A549 (cell line): ENCODE data around the gene DSEL.

ENCODE experiments used
- CTCF ChIP-seq: fragments of >200 bp; sonication (Bioruptor Twin); formaldehyde crosslinking; IDR thresholded peaks from 3 replicates; pipeline ENCODE4 v1.5.1; 2016
- EP300 ChIP-seq, 2 experiments: fragments of >200 bp; sonication (Bioruptor Twin); formaldehyde crosslinking; IDR thresholded peaks; 2 replicates in 1 of 2; 3 replicates in 1 of 2; pipeline ENCODE4 v1.6.1; 2016 to 2017
- HOXB13 ChIP-seq: fragments of 250-450 bp; sonication (Bioruptor Pico); IDR thresholded peaks from 2 replicates; pipeline ENCODE4 v1.5.0; 2020; ENCODE audit warnings: low read depth, mild to moderate bottlenecking, moderate library complexity
- NR3C1 ChIP-seq: fragments of >200 bp; sonication (Bioruptor Twin); formaldehyde crosslinking; IDR thresholded peaks from 3 replicates; pipeline ENCODE4 v1.6.1; 2017
- PBX3 ChIP-seq: IDR thresholded peaks from 2 replicates; pipeline ENCODE4 v1.6.1; 2012
- POLR2A ChIP-seq: IDR thresholded peaks from 2 replicates; pipeline ENCODE4 v1.6.1; 2012; ENCODE audit warnings: mild to moderate bottlenecking, low read length
- RFX5 ChIP-seq: fragments of 450-650 bp; IDR thresholded peaks from 2 replicates; pipeline ENCODE4 v1.7.1; 2014; ENCODE audit warnings: antibody characterized with exemption, mild to moderate bottlenecking, moderate library complexity
- TFCP2L1 ChIP-seq: fragments of 250-450 bp; sonication (Bioruptor Pico); IDR thresholded peaks from 2 replicates; pipeline ENCODE4 v1.5.0; 2021; ENCODE audit warnings: mild to moderate bottlenecking
- USF2 ChIP-seq: fragments of 450-650 bp; IDR thresholded peaks from 2 replicates; pipeline ENCODE4 v1.6.1; 2014; ENCODE audit warnings: antibody characterized with exemption
- ZFP36 ChIP-seq: fragments of 450-650 bp; IDR thresholded peaks from 2 replicates; pipeline ENCODE4 v1.6.1; 2014; ENCODE audit warnings: borderline replicate concordance; ENCODE audit not compliant: partially characterized antibody
- TF ChIP-seq, protein P1 (sequence below): fragments of >200 bp; sonication (Bioruptor Twin); formaldehyde crosslinking; IDR thresholded peaks from 3 replicates; pipeline ENCODE4 v1.6.1; 2016
- TF ChIP-seq, protein P2 (sequence below): fragments of 200-600 bp; sonication (generic); IDR thresholded peaks from 2 replicates; pipeline ENCODE4 v1.6.1; 2016; ENCODE audit warnings: antibody characterized with exemption, mild to moderate bottlenecking, moderate library complexity

GRCh38 chr18:67504739-67505138 lies 11.8 kb downstream of the DSEL start:
- TF ChIP-seq, protein P1, sequence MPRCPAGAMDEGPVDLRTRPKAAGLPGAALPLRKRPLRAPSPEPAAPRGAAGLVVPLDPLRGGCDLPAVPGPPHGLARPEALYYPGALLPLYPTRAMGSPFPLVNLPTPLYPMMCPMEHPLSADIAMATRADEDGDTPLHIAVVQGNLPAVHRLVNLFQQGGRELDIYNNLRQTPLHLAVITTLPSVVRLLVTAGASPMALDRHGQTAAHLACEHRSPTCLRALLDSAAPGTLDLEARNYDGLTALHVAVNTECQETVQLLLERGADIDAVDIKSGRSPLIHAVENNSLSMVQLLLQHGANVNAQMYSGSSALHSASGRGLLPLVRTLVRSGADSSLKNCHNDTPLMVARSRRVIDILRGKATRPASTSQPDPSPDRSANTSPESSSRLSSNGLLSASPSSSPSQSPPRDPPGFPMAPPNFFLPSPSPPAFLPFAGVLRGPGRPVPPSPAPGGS = no peak
- TF ChIP-seq, protein P2, sequence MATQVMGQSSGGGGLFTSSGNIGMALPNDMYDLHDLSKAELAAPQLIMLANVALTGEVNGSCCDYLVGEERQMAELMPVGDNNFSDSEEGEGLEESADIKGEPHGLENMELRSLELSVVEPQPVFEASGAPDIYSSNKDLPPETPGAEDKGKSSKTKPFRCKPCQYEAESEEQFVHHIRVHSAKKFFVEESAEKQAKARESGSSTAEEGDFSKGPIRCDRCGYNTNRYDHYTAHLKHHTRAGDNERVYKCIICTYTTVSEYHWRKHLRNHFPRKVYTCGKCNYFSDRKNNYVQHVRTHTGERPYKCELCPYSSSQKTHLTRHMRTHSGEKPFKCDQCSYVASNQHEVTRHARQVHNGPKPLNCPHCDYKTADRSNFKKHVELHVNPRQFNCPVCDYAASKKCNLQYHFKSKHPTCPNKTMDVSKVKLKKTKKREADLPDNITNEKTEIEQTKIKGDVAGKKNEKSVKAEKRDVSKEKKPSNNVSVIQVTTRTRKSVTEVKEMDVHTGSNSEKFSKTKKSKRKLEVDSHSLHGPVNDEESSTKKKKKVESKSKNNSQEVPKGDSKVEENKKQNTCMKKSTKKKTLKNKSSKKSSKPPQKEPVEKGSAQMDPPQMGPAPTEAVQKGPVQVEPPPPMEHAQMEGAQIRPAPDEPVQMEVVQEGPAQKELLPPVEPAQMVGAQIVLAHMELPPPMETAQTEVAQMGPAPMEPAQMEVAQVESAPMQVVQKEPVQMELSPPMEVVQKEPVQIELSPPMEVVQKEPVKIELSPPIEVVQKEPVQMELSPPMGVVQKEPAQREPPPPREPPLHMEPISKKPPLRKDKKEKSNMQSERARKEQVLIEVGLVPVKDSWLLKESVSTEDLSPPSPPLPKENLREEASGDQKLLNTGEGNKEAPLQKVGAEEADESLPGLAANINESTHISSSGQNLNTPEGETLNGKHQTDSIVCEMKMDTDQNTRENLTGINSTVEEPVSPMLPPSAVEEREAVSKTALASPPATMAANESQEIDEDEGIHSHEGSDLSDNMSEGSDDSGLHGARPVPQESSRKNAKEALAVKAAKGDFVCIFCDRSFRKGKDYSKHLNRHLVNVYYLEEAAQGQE = no peak
- TF ChIP-seq CTCF (no peak), POLR2A (no peak), USF2 (no peak), ZFP36 (no peak), NR3C1 (no peak), PBX3 (no peak), RFX5 (no peak), EP300 (IDR thresholded peaks at IDR 0.05) (no peak), TFCP2L1 (CRISPR knock-in tag) (no peak), HOXB13 (CRISPR knock-in tag) (no peak)
